NB4 (cell line): ENCODE data around the gene CENPO.

Experiments
- DNase-seq: peaks from one replicate; pipeline ENCODE4 v3.0.0; 2010; ENCODE audit warnings: low read depth
- H3K4me3 ChIP-seq: one replicate; pipeline ENCODE4 v1.5.1; 2011; ENCODE audit warnings: mild to moderate bottlenecking, low read depth, low read length, moderate library complexity
- MYC ChIP-seq: IDR thresholded peaks from 2 replicates; pipeline ENCODE4 v1.6.1; 2011; ENCODE audit warnings: low read depth, low read length
- POLR2A ChIP-seq: IDR thresholded peaks from 2 replicates; pipeline ENCODE4 v1.6.1; 2011; ENCODE audit warnings: mild to moderate bottlenecking; ENCODE audit not compliant: insufficient read length; ENCODE audit errors: extremely low read depth
- TF ChIP-seq, protein P1 (sequence below): IDR thresholded peaks from 2 replicates; pipeline ENCODE4 v1.6.1; 2011; ENCODE audit warnings: low read depth, low read length
- TF ChIP-seq, protein P2 (sequence below): IDR thresholded peaks from one replicate; pipeline ENCODE4 v1.5.1; 2012; ENCODE audit warnings: low read depth, low read length

Gene CENPO

DNA sequence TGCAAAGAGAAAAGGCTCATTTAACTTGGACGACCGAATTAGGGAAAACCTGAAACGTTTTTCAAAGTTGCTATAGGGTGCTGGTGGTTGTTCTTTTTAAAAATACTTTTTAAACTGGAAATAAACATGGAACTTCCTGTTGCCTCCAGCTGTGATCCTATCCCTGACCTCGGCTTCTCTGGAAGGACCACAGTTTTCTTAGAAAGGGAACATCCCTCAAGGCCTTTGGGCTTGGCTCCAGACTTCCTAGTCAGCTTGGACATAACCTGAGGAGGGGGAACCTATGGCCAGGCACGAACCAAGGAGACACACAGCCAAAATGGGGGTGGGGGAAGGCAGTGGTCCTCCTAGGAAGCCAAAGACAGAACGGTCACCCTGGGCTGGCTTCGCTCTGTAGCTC lies 57.7 kb downstream of the CENPO start:
- TF ChIP-seq MYC (no peak), POLR2A (no peak)
- TF ChIP-seq, protein P1, sequence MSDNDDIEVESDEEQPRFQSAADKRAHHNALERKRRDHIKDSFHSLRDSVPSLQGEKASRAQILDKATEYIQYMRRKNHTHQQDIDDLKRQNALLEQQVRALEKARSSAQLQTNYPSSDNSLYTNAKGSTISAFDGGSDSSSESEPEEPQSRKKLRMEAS = no peak
- TF ChIP-seq, protein P2, sequence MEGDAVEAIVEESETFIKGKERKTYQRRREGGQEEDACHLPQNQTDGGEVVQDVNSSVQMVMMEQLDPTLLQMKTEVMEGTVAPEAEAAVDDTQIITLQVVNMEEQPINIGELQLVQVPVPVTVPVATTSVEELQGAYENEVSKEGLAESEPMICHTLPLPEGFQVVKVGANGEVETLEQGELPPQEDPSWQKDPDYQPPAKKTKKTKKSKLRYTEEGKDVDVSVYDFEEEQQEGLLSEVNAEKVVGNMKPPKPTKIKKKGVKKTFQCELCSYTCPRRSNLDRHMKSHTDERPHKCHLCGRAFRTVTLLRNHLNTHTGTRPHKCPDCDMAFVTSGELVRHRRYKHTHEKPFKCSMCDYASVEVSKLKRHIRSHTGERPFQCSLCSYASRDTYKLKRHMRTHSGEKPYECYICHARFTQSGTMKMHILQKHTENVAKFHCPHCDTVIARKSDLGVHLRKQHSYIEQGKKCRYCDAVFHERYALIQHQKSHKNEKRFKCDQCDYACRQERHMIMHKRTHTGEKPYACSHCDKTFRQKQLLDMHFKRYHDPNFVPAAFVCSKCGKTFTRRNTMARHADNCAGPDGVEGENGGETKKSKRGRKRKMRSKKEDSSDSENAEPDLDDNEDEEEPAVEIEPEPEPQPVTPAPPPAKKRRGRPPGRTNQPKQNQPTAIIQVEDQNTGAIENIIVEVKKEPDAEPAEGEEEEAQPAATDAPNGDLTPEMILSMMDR = no peak
- DNase-seq = no peak
- H3K4me3 ChIP-seq = no peak overlapping the region

DNA sequence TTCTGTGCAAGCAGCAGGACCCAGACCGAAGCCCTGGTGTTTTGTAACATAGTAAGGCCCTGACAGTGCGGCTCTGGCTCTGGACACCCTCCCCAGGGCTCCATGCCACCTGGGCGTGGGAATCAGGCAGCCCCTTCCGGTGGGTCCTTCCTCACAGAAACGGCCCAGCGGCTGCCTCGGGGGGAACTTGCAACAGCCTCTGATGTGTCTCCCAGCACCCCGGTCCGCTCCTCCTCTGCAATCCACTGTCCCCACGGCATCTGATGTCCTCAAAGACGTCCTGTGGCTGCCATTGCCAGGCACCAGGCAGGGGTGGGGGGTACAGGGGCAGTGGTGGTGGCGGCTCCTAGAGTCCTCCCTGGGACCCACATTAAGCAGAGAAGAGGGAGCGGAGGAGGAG lies 58.8 kb downstream of the CENPO start:
- H3K4me3 ChIP-seq = no peak overlapping the region
- TF ChIP-seq POLR2A (no peak), MYC (no peak)
- TF ChIP-seq, protein P1 = no peak
- TF ChIP-seq, protein P2 = no peak
- DNase-seq = no peak

DNA sequence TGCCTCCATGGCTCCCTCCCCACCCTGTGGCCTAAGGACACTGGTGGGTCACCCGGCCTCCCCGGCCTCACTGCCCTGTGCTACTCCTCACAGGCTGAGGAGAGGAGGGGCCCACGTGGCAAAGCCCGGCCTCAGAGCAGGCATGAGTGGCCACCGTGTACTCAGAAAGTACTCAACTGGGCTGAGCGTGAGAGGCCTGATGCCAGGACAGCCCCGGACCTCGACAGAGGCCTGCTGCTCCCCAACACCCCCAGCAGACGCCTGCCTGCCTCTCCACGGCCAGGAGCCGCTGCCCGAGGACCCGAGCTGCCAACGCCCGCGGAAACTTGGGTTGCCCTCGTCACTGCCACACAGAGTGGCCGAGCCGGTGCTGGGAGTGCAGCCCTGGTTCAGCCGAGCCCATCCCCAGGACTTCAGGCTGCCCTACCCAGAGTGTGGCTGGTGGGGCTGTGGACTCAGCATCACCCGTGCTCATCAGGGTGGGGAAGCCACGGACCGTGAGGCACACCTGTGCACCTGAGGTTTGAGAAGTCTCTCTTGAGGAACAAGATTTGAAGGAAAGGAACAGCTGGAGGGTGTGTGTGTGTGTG lies 59.3 kb downstream of the CENPO start:
- TF ChIP-seq, protein P2 = no peak
- no peak for TF ChIP-seq POLR2A
- TF ChIP-seq MYC = no peak
- TF ChIP-seq, protein P1 = no peak
- no peak for DNase-seq
- no peak overlapping the region for H3K4me3 ChIP-seq

DNA sequence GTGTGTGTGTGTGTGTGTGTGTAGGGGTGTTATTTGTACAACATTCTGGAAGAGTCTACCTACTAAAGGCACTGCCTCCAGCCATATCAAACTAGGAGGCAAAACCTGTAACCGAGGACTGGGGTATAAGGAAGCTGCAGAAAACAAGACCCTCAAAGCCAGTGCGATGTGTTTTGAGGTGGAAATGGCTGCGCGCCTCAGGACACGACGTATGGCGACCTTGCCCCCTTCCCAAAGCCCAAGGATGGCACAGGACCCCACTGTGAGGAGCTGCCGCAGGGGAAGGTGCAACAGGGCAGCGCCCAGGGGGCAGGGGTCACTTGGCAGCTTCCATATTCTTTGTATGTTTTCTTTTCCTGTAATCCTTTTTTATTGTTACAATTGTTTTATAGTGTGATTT lies 59.8 kb downstream of the CENPO start:
- TF ChIP-seq MYC = no peak
- TF ChIP-seq, protein P1 = no peak
- TF ChIP-seq, protein P2 = no peak
- TF ChIP-seq POLR2A = no peak
- DNase-seq = no peak
- H3K4me3 ChIP-seq = no peak overlapping the region

DNA sequence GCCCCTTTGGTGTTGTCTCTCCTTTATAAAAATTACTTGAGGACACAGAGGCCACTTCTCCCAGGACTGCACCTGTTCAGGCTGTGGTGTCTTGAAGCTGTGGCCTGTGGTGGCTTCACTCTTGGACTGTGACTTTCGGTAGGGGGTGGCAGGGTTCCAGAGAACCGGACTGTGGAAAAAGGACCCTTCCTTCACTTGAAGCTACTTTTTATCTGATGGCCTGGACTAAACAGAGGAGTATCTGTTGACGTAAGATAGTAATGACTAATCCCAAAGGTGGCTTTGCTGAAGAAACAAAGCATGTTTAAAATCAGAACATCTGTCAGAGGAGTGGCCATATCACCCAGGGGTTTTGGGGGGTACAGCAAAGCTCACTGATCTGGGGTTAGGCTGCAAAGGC lies 60.8 kb downstream of the CENPO start:
- TF ChIP-seq, protein P2 = no peak
- TF ChIP-seq, protein P1 = no peak
- TF ChIP-seq MYC (no peak), POLR2A (no peak)
- DNase-seq = no peak
- no peak overlapping the region for H3K4me3 ChIP-seq
